DOHH2 (cell line): ENCODE measurements around the gene USE1.

Experiments used
- H3F3A ChIP-seq: fragments of 200-600 bp; sonication (generic), shearing (Covaris generic); 2 replicates; pipeline ENCODE4 v1.6.0; 2016; ENCODE audit warnings: antibody characterized with exemption, mild to moderate bottlenecking; ENCODE audit not compliant: control insufficient read depth, insufficient read depth
- H3K27ac ChIP-seq: fragments of 200-600 bp; sonication (generic); 2 replicates; pipeline ENCODE4 v1.5.1; 2014; ENCODE audit warnings: low read depth, mild to moderate bottlenecking, low read length, moderate library complexity
- H3K27me3 ChIP-seq: fragments of 200-600 bp; sonication (generic); 2 replicates; pipeline ENCODE4 v1.6.1; 2014; ENCODE audit warnings: mild to moderate bottlenecking, low read length, mixed read lengths; ENCODE audit not compliant: control insufficient read depth
- H3K36me3 ChIP-seq: fragments of 200-600 bp; sonication (generic); 2 replicates; pipeline ENCODE4 v1.6.1; 2014; ENCODE audit warnings: mild to moderate bottlenecking, low read length, moderate library complexity, mixed read lengths; ENCODE audit not compliant: control insufficient read depth
- H3K4me1 ChIP-seq: fragments of 200-600 bp; sonication (generic); 2 replicates; pipeline ENCODE4 v1.6.1; 2014; ENCODE audit warnings: mild to moderate bottlenecking, low read length, mixed read lengths; ENCODE audit not compliant: control insufficient read depth
- H3K4me2 ChIP-seq: fragments of 200-600 bp; sonication (generic); 2 replicates; pipeline ENCODE4 v1.6.0; 2014; ENCODE audit warnings: mild to moderate bottlenecking, low read length, moderate library complexity
- H3K4me3 ChIP-seq: fragments of 200-600 bp; sonication (generic); 2 replicates; pipeline ENCODE4 v1.5.1; 2014; ENCODE audit warnings: mild to moderate bottlenecking, low read length, mixed read lengths
- H3K79me2 ChIP-seq: fragments of 200-600 bp; sonication (generic); 2 replicates; pipeline ENCODE4 v1.6.1; 2014; ENCODE audit warnings: mild to moderate bottlenecking, low read length, mixed read lengths; ENCODE audit not compliant: control insufficient read depth
- H3K9me2 ChIP-seq: fragments of 200-600 bp; sonication (generic); replicated peaks from 2 replicates; pipeline ENCODE4 v1.6.1; 2014; ENCODE audit warnings: mild to moderate bottlenecking, low read length, mixed read lengths; ENCODE audit not compliant: control insufficient read depth
- H3K9me3 ChIP-seq: fragments of 200-600 bp; sonication (generic); 2 replicates; pipeline ENCODE4 v1.6.1; 2014; ENCODE audit warnings: antibody characterized with exemption, low read length, mixed read lengths; ENCODE audit not compliant: control insufficient read depth, insufficient read depth
- H4K20me1 ChIP-seq: fragments of 200-600 bp; sonication (generic); 2 replicates; pipeline ENCODE4 v1.6.0; 2014; ENCODE audit warnings: low read depth, mild to moderate bottlenecking, antibody characterized with exemption, low read length, moderate library complexity; ENCODE audit not compliant: control insufficient read depth, insufficient read depth
- EZH2phosphoT487 ChIP-seq: fragments of 200-600 bp; sonication (generic); IDR thresholded peaks from 2 replicates; pipeline ENCODE4 v1.6.1; 2017; ENCODE audit warnings: borderline replicate concordance, mild to moderate bottlenecking, antibody characterized with exemption, low read length, moderate library complexity, mixed read lengths
- TF ChIP-seq, protein P1 (sequence below): fragments of 200-600 bp; sonication (generic); IDR thresholded peaks from one replicate; pipeline ENCODE4 v1.5.1; 2014; ENCODE audit warnings: antibody characterized with exemption, mild to moderate bottlenecking, low read depth, low read length; ENCODE audit not compliant: poor library complexity, severe bottlenecking

USE1 gene

GRCh38 chr19:17194608-17195007, 20.5 kb upstream of the USE1 start:
- H3K27me3 ChIP-seq = no peaks in the 10 kb centered on the region
- H3K79me2 ChIP-seq = no peaks in the 10 kb centered on the region
- H3K4me2 ChIP-seq = no peak overlapping the region
- H3K4me1 ChIP-seq = peaks cover 41% of the 10 kb centered on the region
- TF ChIP-seq EZH2phosphoT487 = no peak
- TF ChIP-seq, protein P1, sequence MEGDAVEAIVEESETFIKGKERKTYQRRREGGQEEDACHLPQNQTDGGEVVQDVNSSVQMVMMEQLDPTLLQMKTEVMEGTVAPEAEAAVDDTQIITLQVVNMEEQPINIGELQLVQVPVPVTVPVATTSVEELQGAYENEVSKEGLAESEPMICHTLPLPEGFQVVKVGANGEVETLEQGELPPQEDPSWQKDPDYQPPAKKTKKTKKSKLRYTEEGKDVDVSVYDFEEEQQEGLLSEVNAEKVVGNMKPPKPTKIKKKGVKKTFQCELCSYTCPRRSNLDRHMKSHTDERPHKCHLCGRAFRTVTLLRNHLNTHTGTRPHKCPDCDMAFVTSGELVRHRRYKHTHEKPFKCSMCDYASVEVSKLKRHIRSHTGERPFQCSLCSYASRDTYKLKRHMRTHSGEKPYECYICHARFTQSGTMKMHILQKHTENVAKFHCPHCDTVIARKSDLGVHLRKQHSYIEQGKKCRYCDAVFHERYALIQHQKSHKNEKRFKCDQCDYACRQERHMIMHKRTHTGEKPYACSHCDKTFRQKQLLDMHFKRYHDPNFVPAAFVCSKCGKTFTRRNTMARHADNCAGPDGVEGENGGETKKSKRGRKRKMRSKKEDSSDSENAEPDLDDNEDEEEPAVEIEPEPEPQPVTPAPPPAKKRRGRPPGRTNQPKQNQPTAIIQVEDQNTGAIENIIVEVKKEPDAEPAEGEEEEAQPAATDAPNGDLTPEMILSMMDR = no peak
- H3F3A ChIP-seq = peaks cover 9% of the 10 kb centered on the region
- H4K20me1 ChIP-seq = no peaks in the 10 kb centered on the region
- no peak overlapping the region for H3K4me3 ChIP-seq
- H3K9me2 ChIP-seq = no peaks in the 10 kb centered on the region
- H3K36me3 ChIP-seq = peaks cover 73% of the 10 kb centered on the region
- no peak overlapping the region for H3K27ac ChIP-seq
- no peaks in the 10 kb centered on the region for H3K9me3 ChIP-seq

DNA sequence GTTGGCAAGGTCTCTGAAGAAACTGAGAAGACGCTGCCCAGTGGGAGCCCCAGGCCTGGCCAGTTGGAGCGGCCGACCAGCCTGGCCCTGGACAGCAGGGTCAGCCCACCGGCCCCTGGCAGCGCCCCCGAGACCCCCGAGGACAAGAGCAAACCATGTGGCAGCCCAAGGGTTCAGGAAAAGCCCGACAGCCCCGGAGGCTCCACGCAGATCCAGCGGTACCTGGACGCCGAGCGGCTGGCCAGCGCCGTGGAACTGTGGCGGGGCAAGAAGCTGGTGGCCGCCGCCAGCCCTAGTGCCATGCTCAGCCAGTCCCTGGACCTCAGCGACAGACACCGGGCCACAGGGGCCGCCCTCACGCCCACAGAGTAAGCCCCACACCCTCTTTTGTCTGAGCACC, 20.1 kb upstream of the USE1 start:
- TF ChIP-seq, protein P1 = no peak
- no peak for TF ChIP-seq EZH2phosphoT487
- Histone ChIP-seq H3K4me3 (no peak overlapping the region), H3K9me2 (no peaks in the 10 kb centered on the region), H3K36me3 (peaks cover 72% of the 10 kb centered on the region), H3K4me2 (no peak overlapping the region), H3K9me3 (no peaks in the 10 kb centered on the region), H3K4me1 (peaks cover 36% of the 10 kb centered on the region), H3K79me2 (no peaks in the 10 kb centered on the region), H3F3A (peaks cover 9% of the 10 kb centered on the region), H3K27me3 (no peaks in the 10 kb centered on the region), H3K27ac (no peak overlapping the region), H4K20me1 (no peaks in the 10 kb centered on the region)

DNA sequence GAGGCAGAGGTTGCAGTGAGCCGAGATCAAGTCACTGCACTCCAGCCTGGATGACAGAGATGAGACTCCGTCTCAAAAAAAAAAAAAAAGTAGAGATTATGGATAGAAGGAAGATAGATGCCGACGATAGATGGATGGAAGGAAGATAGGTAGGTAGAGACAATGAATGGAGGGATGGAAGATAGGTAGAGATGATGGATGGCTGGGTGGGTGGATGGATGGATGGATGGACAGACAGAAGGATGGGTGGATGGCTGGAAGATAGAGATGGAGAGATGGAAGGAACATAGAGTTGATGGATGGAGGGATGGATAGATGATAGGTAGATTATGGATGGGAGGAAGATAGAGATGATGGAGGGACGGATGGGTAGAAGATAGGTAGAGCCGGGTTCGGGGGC, 18.5 kb upstream of the USE1 start:
- H3K4me1 ChIP-seq = peaks cover 21% of the 10 kb centered on the region
- no peak overlapping the region for H3K4me3 ChIP-seq
- H3K79me2 ChIP-seq = no peaks in the 10 kb centered on the region
- H3K27ac ChIP-seq = no peak overlapping the region
- no peaks in the 10 kb centered on the region for H3K27me3 ChIP-seq
- no peak overlapping the region for H3K4me2 ChIP-seq
- H3K9me2 ChIP-seq = no peaks in the 10 kb centered on the region
- no peaks in the 10 kb centered on the region for H3K9me3 ChIP-seq
- no peaks in the 10 kb centered on the region for H4K20me1 ChIP-seq
- TF ChIP-seq, protein P1 = no peak
- no peak for TF ChIP-seq EZH2phosphoT487
- peaks cover 74% of the 10 kb centered on the region for H3K36me3 ChIP-seq
- peaks cover under 1% of the 10 kb centered on the region for H3F3A ChIP-seq

- H3K79me2 ChIP-seq = no peaks in the 10 kb centered on the region
- H3K9me3 ChIP-seq = no peaks in the 10 kb centered on the region
- H3K27ac ChIP-seq = no peak overlapping the region
- peaks cover 82% of the 10 kb centered on the region for H3K36me3 ChIP-seq
- H3K4me2 ChIP-seq = no peak overlapping the region
- no peak overlapping the region for H3K4me3 ChIP-seq
- no peaks in the 10 kb centered on the region for H3K9me2 ChIP-seq
- TF ChIP-seq, protein P1 = no peak
- no peak for TF ChIP-seq EZH2phosphoT487
- peaks cover 11% of the 10 kb centered on the region for H3K4me1 ChIP-seq
- H4K20me1 ChIP-seq = no peaks in the 10 kb centered on the region
- no peaks in the 10 kb centered on the region for H3K27me3 ChIP-seq
- H3F3A ChIP-seq = no peaks in the 10 kb centered on the region
Measured at GRCh38 chr19:17197666-17198065, 17.5 kb upstream of the USE1 start.
